ENCODE results near the gene TMPRSS5. TPM values are rescaled to one million over a fixed set of nuclear protein-coding genes. Genes with fewer than 3 reads are reported as not detected.

The TMPRSS5 gene
- total and polyA plus RNA-seq, 2 of the 13 experiments (the other 11 are each of a cell fraction or from before 2014, with no cell fraction given), result 0.40 to 0.96 TPM

- no peak for TF ChIP-seq RERE (CRISPR knock-in tag; IDR thresholded peaks at IDR 0.05; ENCODE audit: low read depth)
- TF ChIP-seq ZNF788 (CRISPR knock-in tag; IDR thresholded peaks at IDR 0.05; ENCODE audit: borderline replicate concordance), result no peak
Observed at GRCh38 chr11:113677685-113678084, 28.4 kb downstream of the TMPRSS5 start (continued).

- ATAC-seq (no peak), DNase-seq (ENCODE audit: low spot score) (no peak), FAIRE-seq (no peak)
- Histone ChIP-seq H2AFZ (ENCODE audit: low read length) (no peak overlapping the region), H3K79me2 (ENCODE audit: insufficient read depth, low read length) (no peaks in the 10 kb centered on the region), H3K4me2 (ENCODE audit: low read depth, low read length) (no peak overlapping the region), H3K4me1 (ENCODE audit: insufficient read depth, low read length) (peaks cover 13% of the 10 kb centered on the region), H3K36me3 (replicated peaks in 1 of 2; ENCODE audit: control insufficient read depth in 1 of 2, insufficient read depth in 2 of 2, low read length in 2 of 2) (no peaks in the 10 kb centered on the region), H4K20me1 (ENCODE audit: insufficient read depth, low read length) (no peaks in the 10 kb centered on the region), H3K27ac (ENCODE audit: extremely low read length, insufficient read depth, low read length) (no peak overlapping the region), H3K9me3 (ENCODE audit: low read length) (no peaks in the 10 kb centered on the region), H3K9ac (ENCODE audit: insufficient read depth, low read depth, low read length) (no peak overlapping the region), H3K4me3 (replicated peaks in 1 of 3; ENCODE audit: insufficient read depth in 1 of 3, low read depth in 2 of 3, low read length in 3 of 3) (no peak overlapping the region), H3K27me3 (ENCODE audit: control insufficient read depth in 1 of 2, insufficient read depth in 2 of 2, low read length in 2 of 2) (peaks cover 0 to 19% of the 10 kb centered on the region in 2 experiments; a peak in 1 of 5 replicates)
- no peak for TF ChIP-seq ATM (IDR thresholded peaks at IDR 0.05; ENCODE audit: borderline replicate concordance)
- TF ChIP-seq CENPX (CRISPR knock-in tag; IDR thresholded peaks at IDR 0.05), result no peak
- TF ChIP-seq SNRNP70 (IDR thresholded peaks at IDR 0.05; ENCODE audit: low read depth, low read length), result no peak
- no peak for TF ChIP-seq KAT2B (IDR thresholded peaks at IDR 0.05; ENCODE audit: borderline replicate concordance, low read depth, low read length)
- no peak for TF ChIP-seq SYNCRIP (IDR thresholded peaks at IDR 0.05; ENCODE audit: insufficient read depth, low read depth, low read length)
- no peak for TF ChIP-seq SALL2 (CRISPR knock-in tag; IDR thresholded peaks at IDR 0.05)
- TF ChIP-seq ZNF383 (CRISPR knock-in tag; IDR thresholded peaks at IDR 0.05; ENCODE audit: borderline replicate concordance), result no peak
- TF ChIP-seq MIER3 (CRISPR knock-in tag; IDR thresholded peaks at IDR 0.05; ENCODE audit: borderline replicate concordance), result no peak
- no peak for TF ChIP-seq ZNF275 (CRISPR knock-in tag; IDR thresholded peaks at IDR 0.05; ENCODE audit: borderline replicate concordance)
- no peak for TF ChIP-seq PAF1 (CRISPR knock-in tag; IDR thresholded peaks at IDR 0.05)
- no peak for TF ChIP-seq NCOA1 (CRISPR knock-in tag; IDR thresholded peaks at IDR 0.05)
- no peak for TF ChIP-seq HIVEP1 (CRISPR knock-in tag; IDR thresholded peaks at IDR 0.05)
- WGBS (ENCODE audit: low lambda C conversion rate), result 27% methylated on average over 5 of the region's 5 CpGs
- ChIA-PET CTCF (ENCODE audit: low intra/inter-chr PET ratio, low total read pairs) (no interaction called here), POLR2A (no interaction called here)
- intact Hi-C loops (cut with micrococcal nuclease; ENCODE audit: unreplicated experiment) (no loop called here), in situ Hi-C loops (cut with HindIII; ENCODE audit: extremely low pct_ligation_motif_present, low pct_unique_long_range_greater_than_20kb) (no loop called here)
- BruUV-seq (replicated peaks), result no TSS peak
Observed at GRCh38 chr11:113675565-113675964, 30.5 kb downstream of the TMPRSS5 start.
